Measurements from ENCODE around the gene C1QA. TPM values are rescaled to one million over a fixed set of nuclear protein-coding genes. Genes with fewer than 3 reads are reported as not detected.

The C1QA gene
- total and polyA plus RNA-seq, 2 of the 4 experiments (the other 2 are of a cell fraction), result not detected

- CTCF ChIA-PET, result interaction anchor here (1.5 kb wide), 1 partner anchor 190 kb away, joined by 4 read pairs; no protein-coding TSS in a partner anchor
- Histone ChIP-seq H3K9me3 (ENCODE audit: control insufficient read depth, insufficient read depth, low read length) (no peaks in the 10 kb centered on the region), H4K5ac (ENCODE audit: low read depth, low read length) (no peak overlapping the region), H3K4ac (ENCODE audit: low read depth, low read length) (no peak overlapping the region), H3K9ac (ENCODE audit: low read depth, low read length) (no peak overlapping the region), H3K36me3 (ENCODE audit: control insufficient read depth, insufficient read depth, low read length) (no peaks in the 10 kb centered on the region), H2BK15ac (ENCODE audit: low read depth, low read length) (no peak overlapping the region), H4K8ac (ENCODE audit: low read depth in 2 of 2, low read length in 2 of 2) (no peak overlapping the region), H3K56ac (ENCODE audit: extremely low read depth, insufficient read depth, low read length) (no peak overlapping the region), H3K4me3 (ENCODE audit: insufficient read depth, low read depth, low read length) (no peak overlapping the region), H3K18ac (ENCODE audit: low read depth, low read length) (no peak overlapping the region), H3K27me3 (ENCODE audit: control insufficient read depth, insufficient read depth, low read length) (peaks cover 58% of the 10 kb centered on the region), H3K9me1 (ENCODE audit: insufficient read depth, low read length) (no peaks in the 10 kb centered on the region), H2AK5ac (ENCODE audit: low read depth, low read length) (no peak overlapping the region), H2AK9ac (replicated peaks; ENCODE audit: low read depth, low read length, poor library complexity) (no peak overlapping the region), H4K91ac (ENCODE audit: insufficient read depth, low read depth, low read length) (no peak overlapping the region), H3K23ac (ENCODE audit: low read depth, low read length) (no peak overlapping the region), H2BK5ac (ENCODE audit: low read depth, low read length, poor library complexity, severe bottlenecking) (no peak overlapping the region), H2BK20ac (ENCODE audit: low read depth, low read length) (no peak overlapping the region), H3K14ac (replicated peaks; ENCODE audit: low read depth, low read length) (no peak overlapping the region), H3K4me1 (ENCODE audit: control insufficient read depth, insufficient read depth, low read length) (no peaks in the 10 kb centered on the region), H4K20me1 (ENCODE audit: insufficient read depth, low read length) (no peaks in the 10 kb centered on the region), H3K79me1 (ENCODE audit: low read depth in 1 of 2, low read length in 2 of 2) (no peaks in the 10 kb centered on the region), H3K27ac (ENCODE audit: insufficient read depth, low read length) (no peak overlapping the region), H3K4me2 (ENCODE audit: low read depth, low read length) (no peak overlapping the region), H2BK120ac (ENCODE audit: low read depth, low read length) (no peak overlapping the region), H2AFZ (replicated peaks; ENCODE audit: low read length, poor library complexity) (no peak overlapping the region)
- POLR2A ChIA-PET (ENCODE audit: unreplicated experiment), result no interaction called here
- in situ Hi-C loops (cut with MboI; ENCODE audit: low sequenced_read_pairs) (loop anchor here (5.0 kb wide), 1 partner anchor 250 kb away; no protein-coding TSS in a partner anchor), dilution Hi-C loops (cut with HindIII; ENCODE audit: low sequenced_read_pairs, unreplicated experiment) (no loop called here), intact Hi-C loops (cut with micrococcal nuclease) (no loop called here)
- WGBS, 2 experiments (ENCODE audit: extremely low coverage in 2 of 2, insufficient read length in 1 of 2), result no CpG with 5 or more reads among the region's 4 CpGs
- no peak for DNase-seq
- no peak for ATAC-seq (ENCODE audit: low read depth)
- BruUV-seq (replicated peaks), result no TSS peak
- no peak for TF ChIP-seq POLR2A (IDR thresholded peaks at IDR 0.05; ENCODE audit: low read depth, low read length)
- TF ChIP-seq MXI1 (IDR thresholded peaks at IDR 0.05; ENCODE audit: borderline replicate concordance, low read depth, low read length), result no peak
- TF ChIP-seq BHLHE40 (IDR thresholded peaks at IDR 0.05; ENCODE audit: low read depth, low read length), result no peak
- no peak for TF ChIP-seq SMC3 (IDR thresholded peaks at IDR 0.05; ENCODE audit: low read depth, low read length)
- TF ChIP-seq MAFK (IDR thresholded peaks at IDR 0.05; ENCODE audit: low read depth, low read length), result no peak
- no peak for TF ChIP-seq FOS (IDR thresholded peaks at IDR 0.05; ENCODE audit: low read depth, low read length)
- no peak for TF ChIP-seq RCOR1 (IDR thresholded peaks at IDR 0.05; ENCODE audit: insufficient replicate concordance, low read length)
- TF ChIP-seq, protein P1, sequence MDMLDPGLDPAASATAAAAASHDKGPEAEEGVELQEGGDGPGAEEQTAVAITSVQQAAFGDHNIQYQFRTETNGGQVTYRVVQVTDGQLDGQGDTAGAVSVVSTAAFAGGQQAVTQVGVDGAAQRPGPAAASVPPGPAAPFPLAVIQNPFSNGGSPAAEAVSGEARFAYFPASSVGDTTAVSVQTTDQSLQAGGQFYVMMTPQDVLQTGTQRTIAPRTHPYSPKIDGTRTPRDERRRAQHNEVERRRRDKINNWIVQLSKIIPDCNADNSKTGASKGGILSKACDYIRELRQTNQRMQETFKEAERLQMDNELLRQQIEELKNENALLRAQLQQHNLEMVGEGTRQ (IDR thresholded peaks at IDR 0.05; ENCODE audit: low read depth, low read length), result no peak
- TF ChIP-seq RAD21 (IDR thresholded peaks at IDR 0.05; ENCODE audit: low read length), result no peak
- TF ChIP-seq CHD1 (IDR thresholded peaks at IDR 0.05; ENCODE audit: low read depth, low read length), result no peak
- TF ChIP-seq, protein P2, sequence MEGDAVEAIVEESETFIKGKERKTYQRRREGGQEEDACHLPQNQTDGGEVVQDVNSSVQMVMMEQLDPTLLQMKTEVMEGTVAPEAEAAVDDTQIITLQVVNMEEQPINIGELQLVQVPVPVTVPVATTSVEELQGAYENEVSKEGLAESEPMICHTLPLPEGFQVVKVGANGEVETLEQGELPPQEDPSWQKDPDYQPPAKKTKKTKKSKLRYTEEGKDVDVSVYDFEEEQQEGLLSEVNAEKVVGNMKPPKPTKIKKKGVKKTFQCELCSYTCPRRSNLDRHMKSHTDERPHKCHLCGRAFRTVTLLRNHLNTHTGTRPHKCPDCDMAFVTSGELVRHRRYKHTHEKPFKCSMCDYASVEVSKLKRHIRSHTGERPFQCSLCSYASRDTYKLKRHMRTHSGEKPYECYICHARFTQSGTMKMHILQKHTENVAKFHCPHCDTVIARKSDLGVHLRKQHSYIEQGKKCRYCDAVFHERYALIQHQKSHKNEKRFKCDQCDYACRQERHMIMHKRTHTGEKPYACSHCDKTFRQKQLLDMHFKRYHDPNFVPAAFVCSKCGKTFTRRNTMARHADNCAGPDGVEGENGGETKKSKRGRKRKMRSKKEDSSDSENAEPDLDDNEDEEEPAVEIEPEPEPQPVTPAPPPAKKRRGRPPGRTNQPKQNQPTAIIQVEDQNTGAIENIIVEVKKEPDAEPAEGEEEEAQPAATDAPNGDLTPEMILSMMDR (conservative IDR thresholded peaks at IDR 0.05; ENCODE audit: low read depth, low read length), result no peak
- no peak for TF ChIP-seq MAZ (IDR thresholded peaks at IDR 0.05; ENCODE audit: borderline replicate concordance, low read depth, low read length)
- TF ChIP-seq NFE2L2 (IDR thresholded peaks at IDR 0.05; ENCODE audit: low read depth, low read length), result no peak
- no peak for TF ChIP-seq RFX5 (IDR thresholded peaks at IDR 0.05; ENCODE audit: low read depth, low read length)
- TF ChIP-seq CEBPB (IDR thresholded peaks at IDR 0.05; ENCODE audit: low read depth, low read length), result no peak
- TF ChIP-seq, protein P3, sequence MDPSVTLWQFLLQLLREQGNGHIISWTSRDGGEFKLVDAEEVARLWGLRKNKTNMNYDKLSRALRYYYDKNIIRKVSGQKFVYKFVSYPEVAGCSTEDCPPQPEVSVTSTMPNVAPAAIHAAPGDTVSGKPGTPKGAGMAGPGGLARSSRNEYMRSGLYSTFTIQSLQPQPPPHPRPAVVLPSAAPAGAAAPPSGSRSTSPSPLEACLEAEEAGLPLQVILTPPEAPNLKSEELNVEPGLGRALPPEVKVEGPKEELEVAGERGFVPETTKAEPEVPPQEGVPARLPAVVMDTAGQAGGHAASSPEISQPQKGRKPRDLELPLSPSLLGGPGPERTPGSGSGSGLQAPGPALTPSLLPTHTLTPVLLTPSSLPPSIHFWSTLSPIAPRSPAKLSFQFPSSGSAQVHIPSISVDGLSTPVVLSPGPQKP (IDR thresholded peaks at IDR 0.05; ENCODE audit: borderline replicate concordance, low read depth, low read length), result no peak
Measured at GRCh38 chr1:22671999-22672398, 35.6 kb downstream of the C1QA start.

Data from IMR-90 (cell line).